ENCODE measurements around the gene ADD1.

Gene ADD1

GRCh38 chr4:2805712-2806389 is 37.8 kb upstream of the ADD1 start:
- DNase-seq (ENCODE audit: low read depth), result no peak

GRCh38 chr4:2806390-2807355 is 37.0 kb upstream of the ADD1 start:
- no peak for DNase-seq (ENCODE audit: low read depth)

GRCh38 chr4:2807571-2807970 is 36.1 kb upstream of the ADD1 start:
- no peak for DNase-seq (ENCODE audit: low read depth)

- no peak for DNase-seq (ENCODE audit: low read depth)
Measured at GRCh38 chr4:2808001-2808400, 35.6 kb upstream of the ADD1 start.

GRCh38 chr4:2809610-2810180 is 33.9 kb upstream of the ADD1 start:
- no peak for DNase-seq (ENCODE audit: low read depth)

GRCh38 chr4:2810388-2810787 is 33.3 kb upstream of the ADD1 start:
- no peak for DNase-seq (ENCODE audit: low read depth)

- DNase-seq (ENCODE audit: low read depth), result no peak
Measured at GRCh38 chr4:2811830-2812611, 31.6 kb upstream of the ADD1 start.

GRCh38 chr4:2812612-2813354 is 30.9 kb upstream of the ADD1 start:
- DNase-seq (ENCODE audit: low read depth), result no peak

GRCh38 chr4:2813446-2814405 is 29.9 kb upstream of the ADD1 start:
- no peak for DNase-seq (ENCODE audit: low read depth)

GRCh38 chr4:2814627-2815270 is 28.9 kb upstream of the ADD1 start:
- no peak for DNase-seq (ENCODE audit: low read depth)

- DNase-seq (ENCODE audit: low read depth), result no peak
Measured at GRCh38 chr4:2816401-2816954, 27.2 kb upstream of the ADD1 start.

- no peak for DNase-seq (ENCODE audit: low read depth)
Measured at GRCh38 chr4:2817137-2817536, 26.5 kb upstream of the ADD1 start.

- DNase-seq (ENCODE audit: low read depth), result no peak
Measured at GRCh38 chr4:2817701-2818350, 25.8 kb upstream of the ADD1 start.

GRCh38 chr4:2818351-2818939 is 25.2 kb upstream of the ADD1 start:
- DNase-seq (ENCODE audit: low read depth), result no peak

- DNase-seq (ENCODE audit: low read depth), result no peak
Measured at GRCh38 chr4:2819244-2820215, 24.1 kb upstream of the ADD1 start.

- no peak for DNase-seq (ENCODE audit: low read depth)
Measured at GRCh38 chr4:2820216-2820982, 23.2 kb upstream of the ADD1 start.
